Suprapubic skin (tissue), 4 donors: ENCODE data around the gene MBD3L5.

Experiments
- EP300 ChIP-seq: sonication (generic); formaldehyde crosslinking; IDR thresholded peaks from one replicate; pipeline ENCODE4 v1.6.1; 2017; ENCODE audit warnings: antibody characterized with exemption
- POLR2AphosphoS5 ChIP-seq, 3 donors: sonication (generic); formaldehyde crosslinking; IDR thresholded peaks; one replicate each; pipeline ENCODE4 v1.6.1; 2017; ENCODE audit warnings: antibody characterized with exemption in 3 of 3
- TF ChIP-seq, protein P1 (sequence below), 2 donors: fragments of 200-600 bp in 1 of 2; fragments of 450-650 bp in 1 of 2; sonication (generic) in 1 of 2; IDR thresholded peaks; one replicate each; pipeline ENCODE4 v1.5.1; 2016 to 2019; ENCODE audit warnings: antibody characterized with exemption in 2 of 2, mild to moderate bottlenecking in 1 of 2, moderate library complexity in 1 of 2

DNA sequence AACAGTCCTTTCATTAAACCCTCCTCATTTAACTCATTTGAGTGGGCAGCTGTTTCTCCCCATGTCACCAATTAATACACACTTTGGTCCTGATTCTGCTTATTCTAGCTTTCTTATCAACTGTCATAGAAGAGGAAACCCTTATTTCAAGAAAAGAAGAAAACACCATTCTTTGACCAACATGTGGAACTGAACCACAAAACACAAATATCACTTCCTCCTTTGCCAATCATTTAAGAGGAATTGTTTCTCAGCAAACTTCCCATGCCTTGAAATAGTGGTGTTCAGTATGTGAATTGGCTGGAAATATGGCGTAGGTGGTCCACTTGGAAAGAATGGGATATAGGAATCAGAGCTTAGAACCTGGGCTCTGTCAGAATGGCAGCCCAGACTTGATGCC is 29.6 kb upstream of the MBD3L5 start:
- TF ChIP-seq, protein P1, sequence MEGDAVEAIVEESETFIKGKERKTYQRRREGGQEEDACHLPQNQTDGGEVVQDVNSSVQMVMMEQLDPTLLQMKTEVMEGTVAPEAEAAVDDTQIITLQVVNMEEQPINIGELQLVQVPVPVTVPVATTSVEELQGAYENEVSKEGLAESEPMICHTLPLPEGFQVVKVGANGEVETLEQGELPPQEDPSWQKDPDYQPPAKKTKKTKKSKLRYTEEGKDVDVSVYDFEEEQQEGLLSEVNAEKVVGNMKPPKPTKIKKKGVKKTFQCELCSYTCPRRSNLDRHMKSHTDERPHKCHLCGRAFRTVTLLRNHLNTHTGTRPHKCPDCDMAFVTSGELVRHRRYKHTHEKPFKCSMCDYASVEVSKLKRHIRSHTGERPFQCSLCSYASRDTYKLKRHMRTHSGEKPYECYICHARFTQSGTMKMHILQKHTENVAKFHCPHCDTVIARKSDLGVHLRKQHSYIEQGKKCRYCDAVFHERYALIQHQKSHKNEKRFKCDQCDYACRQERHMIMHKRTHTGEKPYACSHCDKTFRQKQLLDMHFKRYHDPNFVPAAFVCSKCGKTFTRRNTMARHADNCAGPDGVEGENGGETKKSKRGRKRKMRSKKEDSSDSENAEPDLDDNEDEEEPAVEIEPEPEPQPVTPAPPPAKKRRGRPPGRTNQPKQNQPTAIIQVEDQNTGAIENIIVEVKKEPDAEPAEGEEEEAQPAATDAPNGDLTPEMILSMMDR (IDR thresholded peaks at IDR 0.05), result no peak
- TF ChIP-seq POLR2AphosphoS5 (IDR thresholded peaks at IDR 0.05) (no peak), EP300 (no peak)
